ENCODE data around the gene NGRN.
A peak's percentile ranks its signal among the peaks of the same experiment; 100 is the strongest.

The NGRN gene, protein sequence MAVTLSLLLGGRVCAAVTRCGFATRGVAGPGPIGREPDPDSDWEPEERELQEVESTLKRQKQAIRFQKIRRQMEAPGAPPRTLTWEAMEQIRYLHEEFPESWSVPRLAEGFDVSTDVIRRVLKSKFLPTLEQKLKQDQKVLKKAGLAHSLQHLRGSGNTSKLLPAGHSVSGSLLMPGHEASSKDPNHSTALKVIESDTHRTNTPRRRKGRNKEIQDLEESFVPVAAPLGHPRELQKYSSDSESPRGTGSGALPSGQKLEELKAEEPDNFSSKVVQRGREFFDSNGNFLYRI

GRCh38 chr15:90265271-90266060 lies at the start of gene NGRN:
NGRN (plus strand) TSS chr15:90265672; CDS start chr15:90265713, 41 bp downstream.
- in situ Hi-C loops (cut with MboI; ENCODE audit: low pct_unique_long_range_greater_than_20kb, low sequenced_read_pairs, unreplicated experiment): no loop called here
- peak; percentile 90 for DNase-seq (ENCODE audit: low spot score)
- TF ChIP-seq, protein P1, sequence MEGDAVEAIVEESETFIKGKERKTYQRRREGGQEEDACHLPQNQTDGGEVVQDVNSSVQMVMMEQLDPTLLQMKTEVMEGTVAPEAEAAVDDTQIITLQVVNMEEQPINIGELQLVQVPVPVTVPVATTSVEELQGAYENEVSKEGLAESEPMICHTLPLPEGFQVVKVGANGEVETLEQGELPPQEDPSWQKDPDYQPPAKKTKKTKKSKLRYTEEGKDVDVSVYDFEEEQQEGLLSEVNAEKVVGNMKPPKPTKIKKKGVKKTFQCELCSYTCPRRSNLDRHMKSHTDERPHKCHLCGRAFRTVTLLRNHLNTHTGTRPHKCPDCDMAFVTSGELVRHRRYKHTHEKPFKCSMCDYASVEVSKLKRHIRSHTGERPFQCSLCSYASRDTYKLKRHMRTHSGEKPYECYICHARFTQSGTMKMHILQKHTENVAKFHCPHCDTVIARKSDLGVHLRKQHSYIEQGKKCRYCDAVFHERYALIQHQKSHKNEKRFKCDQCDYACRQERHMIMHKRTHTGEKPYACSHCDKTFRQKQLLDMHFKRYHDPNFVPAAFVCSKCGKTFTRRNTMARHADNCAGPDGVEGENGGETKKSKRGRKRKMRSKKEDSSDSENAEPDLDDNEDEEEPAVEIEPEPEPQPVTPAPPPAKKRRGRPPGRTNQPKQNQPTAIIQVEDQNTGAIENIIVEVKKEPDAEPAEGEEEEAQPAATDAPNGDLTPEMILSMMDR (IDR thresholded peaks at IDR 0.05; ENCODE audit: extremely low read depth, insufficient read depth, missing control alignments): no peak

DNA sequence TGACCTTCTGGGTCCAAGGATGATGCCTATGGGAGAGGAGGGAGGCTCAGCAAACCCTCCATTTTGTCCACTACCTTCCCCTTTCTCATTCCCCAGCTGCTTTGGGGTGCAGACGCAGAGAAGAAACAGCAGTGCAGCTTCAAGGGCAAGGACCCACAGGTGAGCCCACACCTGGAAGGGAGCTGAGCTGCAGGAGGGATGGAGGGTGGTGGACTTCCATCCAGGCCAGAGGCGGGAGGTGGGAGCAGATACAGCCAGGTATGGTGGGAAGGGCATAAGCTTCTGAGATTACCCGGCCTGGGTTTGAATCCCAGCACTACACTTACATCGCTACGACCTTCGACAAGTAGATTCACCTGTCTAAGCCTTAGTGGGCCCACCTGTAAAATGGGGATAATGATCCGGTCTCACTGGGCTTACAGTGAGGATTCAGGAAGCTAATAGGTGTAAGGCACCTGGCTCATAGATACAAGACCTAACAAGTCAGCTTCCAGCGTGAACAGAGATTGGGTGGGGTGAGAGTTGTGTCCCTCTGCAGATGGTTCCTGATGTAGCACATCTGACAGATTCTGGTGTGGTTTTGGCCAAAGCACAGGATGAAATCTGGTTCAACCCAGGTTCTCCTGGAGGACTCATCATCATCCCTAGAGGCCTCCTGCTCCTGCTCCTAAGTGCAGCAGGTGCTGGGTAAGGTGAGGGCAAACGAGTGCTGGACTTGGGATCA lies 47.6 kb upstream of the NGRN start:
- TF ChIP-seq, protein P1 (IDR thresholded peaks at IDR 0.05; ENCODE audit: extremely low read depth, insufficient read depth, missing control alignments): no peak
- in situ Hi-C loops (cut with MboI; ENCODE audit: low pct_unique_long_range_greater_than_20kb, low sequenced_read_pairs, unreplicated experiment): loop anchor here (5.0 kb wide), 1 partner anchor 56 kb away; no protein-coding TSS in a partner anchor
- no peak for DNase-seq (ENCODE audit: low spot score)

GRCh38 chr15:90219421-90220141 lies 45.9 kb upstream of the NGRN start:
- TF ChIP-seq, protein P1 (IDR thresholded peaks at IDR 0.05; ENCODE audit: extremely low read depth, insufficient read depth, missing control alignments): peak; percentile 68
- in situ Hi-C loops (cut with MboI; ENCODE audit: low pct_unique_long_range_greater_than_20kb, low sequenced_read_pairs, unreplicated experiment): loop anchor here (5.0 kb wide), 1 partner anchor 57 kb away; no protein-coding TSS in a partner anchor
- peak; percentile 71 for DNase-seq (ENCODE audit: low spot score)

DNA sequence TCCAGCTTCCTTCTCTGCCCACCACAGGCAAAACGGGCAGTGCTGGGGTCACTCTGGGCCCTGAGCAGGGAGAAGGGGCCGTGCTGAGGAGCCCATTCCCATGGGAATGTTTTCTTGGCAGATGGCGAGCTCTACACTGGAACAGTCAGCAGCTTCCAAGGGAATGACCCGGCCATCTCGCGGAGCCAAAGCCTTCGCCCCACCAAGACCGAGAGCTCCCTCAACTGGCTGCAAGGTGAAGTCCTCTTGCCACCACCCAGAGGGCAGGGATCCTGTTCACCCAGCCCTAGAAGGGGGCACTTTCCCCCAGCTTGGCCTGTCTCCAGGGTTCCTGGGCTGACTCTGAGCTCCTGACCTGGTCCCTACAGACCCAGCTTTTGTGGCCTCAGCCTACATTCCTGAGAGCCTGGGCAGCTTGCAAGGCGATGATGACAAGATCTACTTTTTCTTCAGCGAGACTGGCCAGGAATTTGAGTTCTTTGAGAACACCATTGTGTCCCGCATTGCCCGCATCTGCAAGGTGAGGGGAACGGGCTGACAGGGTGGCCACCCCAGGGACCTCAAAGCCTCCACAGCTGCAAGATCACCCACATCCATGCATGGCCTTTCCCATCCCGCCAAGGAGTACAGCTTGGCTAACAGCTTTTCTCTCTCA lies 44.1 kb upstream of the NGRN start:
- TF ChIP-seq, protein P1 (IDR thresholded peaks at IDR 0.05; ENCODE audit: extremely low read depth, insufficient read depth, missing control alignments): peak; percentile 77
- in situ Hi-C loops (cut with MboI; ENCODE audit: low pct_unique_long_range_greater_than_20kb, low sequenced_read_pairs, unreplicated experiment): no loop called here
- DNase-seq (ENCODE audit: low spot score): peak; percentile 78

- TF ChIP-seq, protein P1 (IDR thresholded peaks at IDR 0.05; ENCODE audit: extremely low read depth, insufficient read depth, missing control alignments): no peak
- DNase-seq (ENCODE audit: low spot score): no peak
- in situ Hi-C loops (cut with MboI; ENCODE audit: low pct_unique_long_range_greater_than_20kb, low sequenced_read_pairs, unreplicated experiment): no loop called here
Observed at GRCh38 chr15:90222547-90222946, 42.9 kb upstream of the NGRN start.

Measured in GM13977 (cell line).